GM19239 (cell line): Measurements from ENCODE around the gene ING4.
"Not testable (repeated sequence)": the region's sequence is repeated elsewhere in the genome, so short reads cannot be mapped to it uniquely, and the experiment has no call there.

ENCODE experiments used
- DNase-seq: peaks from one replicate; pipeline ENCODE4 v3.0.0; 2011; ENCODE audit warnings: low spot score; ENCODE audit not compliant: insufficient read length
- FAIRE-seq: peaks from 2 replicates; lab custom pipeline; 2011; peaks lifted over from hg19 to GRCh38; lab: Jason Lieb, UNC

ING4 gene

DNA sequence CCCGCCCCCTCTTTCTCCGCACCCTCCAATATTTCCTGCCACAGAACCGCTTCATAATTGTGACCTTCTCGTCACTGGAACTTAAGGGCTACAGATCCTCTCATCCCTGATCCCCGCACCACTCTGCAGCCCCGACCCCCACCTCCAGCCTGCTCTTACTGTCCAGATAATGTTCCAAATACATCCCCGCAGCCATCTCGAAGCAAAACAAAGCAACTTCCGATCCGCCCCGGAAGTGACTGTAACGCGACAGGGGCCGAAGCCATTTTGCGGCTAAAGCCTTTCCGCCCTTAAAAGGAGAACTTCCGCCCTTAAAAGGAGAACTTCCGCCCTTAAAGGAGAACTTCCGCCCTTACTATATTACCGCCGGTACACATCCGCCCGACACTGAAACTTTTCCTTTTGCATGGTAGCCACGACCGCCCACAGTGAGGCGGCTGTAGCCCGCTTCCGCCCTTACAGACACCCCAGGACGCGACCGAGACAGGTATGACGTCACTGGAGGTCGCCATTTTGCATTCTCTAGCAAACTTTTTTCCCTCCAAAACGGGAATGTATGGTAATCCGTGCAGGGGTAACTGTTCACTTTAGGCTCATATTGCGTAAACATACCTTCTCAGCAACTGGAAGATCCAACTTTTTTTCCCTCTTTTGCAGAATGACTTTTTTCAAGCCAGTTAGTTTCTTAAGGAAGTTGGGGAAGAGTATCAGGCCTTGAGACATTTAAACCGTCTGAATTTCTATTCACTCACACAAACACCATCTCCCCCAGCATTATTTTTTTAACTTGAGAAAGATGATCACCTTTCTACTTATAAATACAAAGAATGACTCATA is at the start of gene ING4:
ING4 (minus strand) TSS at position 214 of the 837 bp plus-strand sequence; CDS start at position 196, 18 bp downstream.
- DNase-seq: peak; percentile 97
- peak; percentile 99 for FAIRE-seq

GRCh38 chr12:6708960-6709394 is 46.1 kb upstream of the ING4 start:
- DNase-seq: no peak
- no peak for FAIRE-seq

- not testable (repeated sequence) for FAIRE-seq, DNase-seq
Measured at GRCh38 chr12:6708351-6708750, 45.4 kb upstream of the ING4 start.

GRCh38 chr12:6703631-6704030 is 40.7 kb upstream of the ING4 start:
- DNase-seq: no peak
- no peak for FAIRE-seq

DNA sequence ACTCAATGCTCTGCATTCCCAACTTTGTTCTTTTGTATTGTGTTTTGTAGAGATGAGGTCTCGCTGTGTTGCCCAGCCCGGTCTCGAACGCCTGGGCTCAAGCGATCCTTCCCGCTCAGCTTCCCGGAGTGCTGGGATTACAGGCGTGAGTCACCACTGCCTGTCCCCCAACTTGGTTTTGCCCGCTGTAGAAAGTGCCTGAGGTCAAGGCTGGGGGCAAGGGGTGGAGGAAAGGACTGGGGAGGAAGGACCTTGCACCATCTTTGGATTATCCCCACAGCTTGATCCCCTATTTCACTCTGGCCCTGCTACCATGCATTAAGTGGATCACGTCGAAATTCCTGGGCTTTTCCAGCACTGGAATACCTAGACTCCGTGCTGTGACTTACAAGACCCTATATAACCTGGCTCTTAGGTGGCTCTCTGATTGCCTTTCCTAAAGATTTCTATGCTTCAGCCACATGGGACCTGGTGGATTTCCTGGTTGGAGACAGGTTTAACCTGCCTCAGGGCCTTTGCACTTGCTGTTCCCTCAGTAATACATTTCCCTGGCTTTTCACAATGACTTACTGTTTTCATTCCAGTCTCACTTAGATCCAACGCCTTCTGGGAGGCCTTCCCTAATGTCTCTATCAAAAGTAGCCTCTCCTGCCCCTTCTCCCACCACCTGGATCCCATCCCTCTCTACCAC is 38.3 kb upstream of the ING4 start:
- FAIRE-seq (peak; percentile 51), DNase-seq (no peak)

DNA sequence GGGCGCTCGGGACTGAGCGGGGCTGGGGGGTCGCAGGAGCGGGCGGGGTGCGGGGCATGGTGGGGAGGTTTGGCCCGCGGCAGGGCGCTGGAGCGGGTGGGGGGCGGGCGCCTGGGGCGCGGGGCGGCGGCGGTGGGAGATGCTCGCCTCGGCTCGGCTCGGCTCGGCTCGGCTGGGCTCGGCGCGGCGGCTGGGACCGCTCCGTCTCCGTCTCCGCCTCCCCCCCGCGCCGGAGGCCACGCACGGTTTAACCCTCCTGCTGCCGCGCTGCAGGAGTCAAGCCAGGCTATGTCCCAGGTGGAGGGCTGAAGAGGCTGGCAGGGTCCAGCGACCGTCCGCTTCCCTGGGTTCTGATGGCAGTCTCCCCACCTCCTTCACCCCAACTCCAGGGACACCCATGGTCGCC is 37.7 kb upstream of the ING4 start, which contains the start of gene PIANP:
PIANP (minus strand) TSS at position 170 of the 406 bp plus-strand sequence. CDS start 2,754 bp downstream, outside the sequence.
- DNase-seq (no peak), FAIRE-seq (no peak)

GRCh38 chr12:6699989-6700645 is 37.2 kb upstream of the ING4 start:
- DNase-seq (no peak), FAIRE-seq (no peak)

- DNase-seq (no peak), FAIRE-seq (no peak)
Measured at GRCh38 chr12:6699259-6699988, 36.5 kb upstream of the ING4 start.

DNA sequence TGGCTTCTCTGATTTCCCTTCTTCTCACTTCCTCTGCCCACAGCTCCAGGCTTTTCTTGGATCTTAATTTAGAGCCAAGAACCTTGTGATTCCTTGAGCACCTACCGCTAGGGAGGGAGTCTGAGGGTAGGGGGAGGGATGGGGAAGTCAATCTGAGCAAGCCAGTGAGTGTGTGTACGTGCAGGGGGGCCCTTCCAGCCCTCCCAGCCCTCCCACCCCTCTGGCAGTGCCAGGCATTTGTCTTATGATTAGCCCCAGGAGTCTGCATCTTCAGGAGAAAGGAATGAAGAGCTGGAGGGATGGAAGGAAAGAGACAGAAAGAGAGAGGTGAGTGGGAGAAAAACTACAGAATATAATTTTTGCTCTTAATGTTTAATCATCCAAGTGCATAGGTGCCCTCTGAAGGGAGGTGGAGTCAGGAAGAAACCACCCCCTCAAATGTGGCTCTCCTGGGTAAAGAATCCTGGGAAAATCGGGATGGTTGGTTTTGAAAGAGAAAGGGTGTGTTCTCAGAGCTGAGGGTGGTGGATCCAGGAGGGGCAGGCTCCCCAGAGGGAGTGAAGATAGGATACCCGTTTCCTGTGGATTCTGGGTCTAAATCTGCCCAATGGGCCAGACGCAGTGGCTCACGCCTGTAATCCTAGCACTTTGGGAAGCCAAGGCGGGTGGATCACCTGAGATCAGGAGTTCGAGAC is 35.6 kb upstream of the ING4 start:
- FAIRE-seq: no peak

DNA sequence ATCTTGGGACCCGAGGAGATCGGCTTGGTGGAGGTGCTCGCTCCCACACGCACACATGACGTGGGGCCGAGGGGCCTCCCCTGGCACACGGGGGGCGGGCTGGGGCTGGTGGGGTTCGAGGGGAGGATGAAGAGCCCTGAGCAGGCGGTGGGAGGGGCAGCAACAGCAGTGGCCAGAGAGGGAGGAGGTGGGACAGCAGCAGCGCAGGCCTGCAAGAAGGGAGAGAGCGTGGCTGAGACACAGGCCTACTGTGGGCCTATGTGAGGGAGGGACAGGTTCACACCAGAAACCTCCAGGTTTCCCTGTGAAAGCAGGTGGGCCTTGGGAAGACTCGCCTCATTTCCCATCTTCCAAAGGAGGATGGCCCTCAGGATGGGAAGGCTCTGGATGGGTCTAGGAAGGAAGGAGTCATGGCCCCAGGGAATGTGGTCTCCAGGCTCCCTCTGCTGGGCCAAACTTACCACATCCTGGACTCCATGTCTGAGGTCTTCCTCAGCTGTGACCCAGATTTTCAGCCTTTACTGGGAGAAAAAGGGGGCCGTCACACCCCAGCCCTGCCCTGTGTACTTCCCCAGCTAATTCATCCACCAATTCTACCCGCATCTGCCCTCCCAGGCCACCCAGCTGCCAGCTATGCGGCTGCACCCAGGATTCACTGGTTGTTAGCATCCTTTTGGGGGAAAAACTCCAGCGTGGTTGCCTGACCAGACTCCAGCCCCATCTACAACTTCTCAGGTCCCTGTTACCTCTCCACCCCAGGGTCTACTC is 34.8 kb upstream of the ING4 start:
- DNase-seq: peak; percentile 53
- peak; percentile 55 for FAIRE-seq

More for the DNA sequence above, 35.6 kb upstream of the ING4 start:
- DNase-seq: no peak

DNA sequence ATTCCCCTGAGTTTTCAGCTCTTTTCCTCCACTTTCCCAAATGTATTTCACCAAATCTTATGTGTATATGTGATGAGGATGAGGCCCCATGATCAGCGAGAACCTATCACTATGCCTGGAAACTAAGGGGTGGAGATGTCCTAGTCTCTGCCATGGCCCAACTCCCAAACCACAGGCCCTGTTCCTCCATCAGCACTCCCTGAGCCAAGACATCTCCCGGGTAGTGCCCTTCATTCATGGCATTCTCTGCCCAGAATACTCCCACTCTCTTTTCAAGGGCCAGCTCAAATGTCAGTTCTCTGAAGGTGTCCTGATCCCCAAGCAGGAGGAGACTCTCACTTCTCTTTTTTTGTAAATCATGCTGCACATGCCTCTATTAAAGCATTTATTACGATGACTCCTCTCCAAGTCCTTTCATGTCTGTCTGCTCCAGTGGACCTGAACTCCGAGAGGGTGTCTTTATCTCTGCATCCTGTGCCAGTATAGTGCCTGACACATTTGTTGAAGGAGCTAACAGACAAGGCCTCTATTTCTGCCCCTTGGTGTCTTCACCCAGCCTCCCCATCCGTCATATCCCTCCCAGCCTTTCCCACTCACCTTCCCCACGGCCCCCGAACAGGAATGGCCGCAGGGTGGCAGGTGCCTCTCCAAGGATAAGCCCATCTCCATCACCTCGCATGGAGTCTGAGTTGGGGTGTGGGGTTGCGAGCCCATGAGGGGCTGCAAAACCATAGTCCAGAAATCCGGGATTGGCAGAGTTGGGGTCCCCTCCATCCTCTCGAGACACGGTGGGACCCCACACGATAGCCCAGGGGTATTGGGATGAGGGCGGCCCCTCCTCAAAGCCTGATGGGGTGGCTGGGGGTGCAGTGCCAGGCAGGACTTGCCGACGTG is 34.0 kb upstream of the ING4 start:
- no peak for DNase-seq

GRCh38 chr12:6695313-6696045 is 32.6 kb upstream of the ING4 start:
- DNase-seq (no peak), FAIRE-seq (no peak)

More for the DNA sequence above, 34.0 kb upstream of the ING4 start:
- peak; percentile 68 for FAIRE-seq

- FAIRE-seq: no peak
Measured at GRCh38 chr12:6694701-6695100, 31.8 kb upstream of the ING4 start.

DNA sequence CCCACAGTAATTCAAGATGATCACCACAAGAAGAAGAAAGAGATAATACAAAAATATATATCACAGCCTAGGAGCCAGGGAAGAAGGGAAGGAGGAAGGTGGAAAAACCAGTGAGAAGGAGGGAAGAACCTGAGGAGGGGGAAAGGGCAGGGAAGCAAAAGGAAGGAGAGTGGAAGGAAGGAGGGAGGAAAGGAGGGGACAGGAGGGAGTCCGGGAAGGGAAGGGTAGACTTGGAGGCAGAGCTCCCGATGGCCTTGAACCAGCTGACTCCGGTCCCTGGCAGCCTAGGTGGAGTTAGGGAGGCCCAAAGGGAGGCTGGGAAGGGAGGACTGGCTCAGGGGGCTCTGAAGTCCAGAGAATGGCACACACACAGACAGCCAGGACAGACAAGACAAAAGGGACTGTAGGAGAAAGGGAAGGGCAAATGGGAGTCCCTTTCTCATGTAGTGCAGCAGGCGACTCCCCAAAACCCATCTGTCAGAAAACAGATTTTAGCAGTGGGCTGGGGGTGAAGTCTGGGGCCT is 31.0 kb upstream of the ING4 start:
- FAIRE-seq (no peak), DNase-seq (no peak)

More at GRCh38 chr12:6694701-6695100, 31.8 kb upstream of the ING4 start:
- no peak for DNase-seq

GRCh38 chr12:6692888-6693287 is 30.0 kb upstream of the ING4 start:
- FAIRE-seq: no peak
- no peak for DNase-seq

- no peak for DNase-seq
Measured at GRCh38 chr12:6691473-6691872, 28.6 kb upstream of the ING4 start.

More at GRCh38 chr12:6691473-6691872, 28.6 kb upstream of the ING4 start:
- no peak for FAIRE-seq
